Spleen (tissue), 11 donors: Measurements from ENCODE around the gene DCTPP1. TPM values are rescaled to one million over a fixed set of nuclear protein-coding genes. Genes with fewer than 3 reads are reported as not detected.
A peak's percentile ranks its signal among the peaks of the same experiment; 100 is the strongest.
"Not testable (repeated sequence)": the region's sequence is repeated elsewhere in the genome, so short reads cannot be mapped to it uniquely, and the experiment has no call there.

ENCODE experiments used
- DNase-seq: peaks from one replicate; pipeline ENCODE4 v3.0.0-alpha.2; 2020
- H3K27ac ChIP-seq, 8 donors: fragments of 200-600 bp; sonication (generic) in 7 of 8; 1 replicate in 4 of 8; 2 replicates in 4 of 8; pipeline versions ENCODE4 v1.5.0 to v1.8.0; 2016 to 2021; ENCODE audit warnings: inconsistent platforms in 4 of 8, mild to moderate bottlenecking in 4 of 8, moderate library complexity in 1 of 8
- H3K27me3 ChIP-seq, 7 donors: fragments of 200-600 bp; sonication (generic) in 6 of 7; replicated peaks in 1 of 7; 1 replicate in 4 of 7; 2 replicates in 3 of 7; pipeline versions ENCODE4 v1.5.0 to v1.8.0; 2016 to 2021; ENCODE audit warnings: inconsistent platforms in 3 of 7, mild to moderate bottlenecking in 1 of 7
- H3K36me3 ChIP-seq, 6 donors: fragments of 200-600 bp; sonication (generic) in 5 of 6; 1 replicate in 4 of 6; 2 replicates in 2 of 6; pipeline versions ENCODE4 v1.5.0 to v1.8.0; 2016 to 2021; ENCODE audit warnings: inconsistent platforms in 2 of 6
- H3K4me1 ChIP-seq, 6 donors: fragments of 200-600 bp; sonication (generic) in 5 of 6; 1 replicate in 3 of 6; 2 replicates in 3 of 6; pipeline versions ENCODE4 v1.5.0 to v1.8.0; 2016 to 2021; ENCODE audit warnings: inconsistent platforms in 3 of 6
- H3K4me3 ChIP-seq, 8 donors: fragments of 200-600 bp; sonication (generic) in 7 of 8; 1 replicate in 4 of 8; 2 replicates in 4 of 8; pipeline versions ENCODE4 v1.5.0 to v1.8.0; 2016 to 2021; ENCODE audit warnings: inconsistent platforms in 4 of 8, mild to moderate bottlenecking in 4 of 8, moderate library complexity in 2 of 8
- H3K9me3 ChIP-seq, 8 donors: fragments of 200-600 bp; sonication (generic) in 7 of 8; 1 replicate in 4 of 8; 2 replicates in 4 of 8; pipeline versions ENCODE4 v1.5.0 to v1.8.0; 2016 to 2021; ENCODE audit warnings: inconsistent platforms in 4 of 8
- POLR2A ChIP-seq, 3 donors: fragments of 450-650 bp; IDR thresholded peaks; one replicate each; pipeline ENCODE4 v1.5.1; 2017; ENCODE audit warnings: antibody characterized with exemption in 3 of 3, mild to moderate bottlenecking in 1 of 3
- POLR2AphosphoS5 ChIP-seq, 3 donors: sonication (generic); formaldehyde crosslinking; IDR thresholded peaks; one replicate each; pipeline ENCODE4 v1.5.1; 2017; ENCODE audit warnings: antibody characterized with exemption in 3 of 3
- WGBS, 5 donors: extraction: QIAGEN DNeasy Blood & Tissue Kit in 3 of 5; methylation state at CpG; one replicate each; pipeline versions ENCODE4 v1.1.5 to v1.1.7; 2013 to 2018; 5-methylcytosine and 5-hydroxymethylcytosine counted together
- intact Hi-C: fragments of 100-400 bp; cut with DNase I; formaldehyde crosslinking; loops from one replicate; pipeline ENCODE4 v1.15.0; 2023; ENCODE audit warnings: low total_unique reads
- polyA plus RNA-seq, 3 donors: library from polyadenylated mRNA; stranded (reverse); fragments of 200-250 nt; gene quantifications; one replicate each; pipeline ENCODE4 v1.2.1, GENCODE V29; 2013
- total RNA-seq, 7 donors: library from RNA; depleted of rRNA in 3 of 7; stranded (reverse); fragments of >200 nt in 3 of 7; fragmentation: NEBNext Ultra II Directional in 4 of 7; extraction: Animal tissue kit (Norgen Biotek cat#: 25700) in 4 of 7; gene quantifications; one replicate each; pipeline versions ENCODE4 v1.1.0 to v1.2.1, GENCODE V29; 2016 to 2021
- TF ChIP-seq, protein P1 (sequence below), 11 experiments: fragments of 200-600 bp in 7 of 11; fragments of 450-650 bp in 4 of 11; sonication (generic) in 4 of 11; IDR thresholded peaks in 8 of 11; conservative IDR thresholded peaks in 3 of 11; 1 replicate in 7 of 11; 2 replicates in 4 of 11; pipeline versions ENCODE4 v1.4.0 to v1.8.0; 2016 to 2021; ENCODE audit warnings: antibody characterized with exemption in 11 of 11, inconsistent platforms in 4 of 11, mild to moderate bottlenecking in 1 of 11
- donor health status: healthy with polysubstance abuse.
- donor health status: DM: no; HTN: no; CAD: no; lungs with moderate emphysema.
- donor health status: DM: no; HTN: no; CAD: no.
- donor health status: Bipolar disorder and iron deficiency.
- donor health status: healthy.
- donor health status: DM: no; HTN: no; CAD: no.
- donor health status: DM: yes; HTN: yes; CAD: no.

Gene DCTPP1
- total and polyA plus RNA-seq, 10 donors = 17.6 to 49.1 (median 29.0) TPM

GRCh38 chr16:30456302-30456701 lies 26.5 kb upstream of the DCTPP1 start:
- Histone ChIP-seq H3K27ac (no peak overlapping the region), H3K36me3 (no peaks in the 10 kb centered on the region), H3K4me1 (peaks cover 6 to 58% (median 30%) of the 10 kb centered on the region in 6 donors), H3K27me3 (no peaks in the 10 kb centered on the region), H3K9me3 (no peaks in the 10 kb centered on the region), H3K4me3 (no peak overlapping the region)
- TF ChIP-seq POLR2AphosphoS5 (IDR thresholded peaks at IDR 0.05) = no peak
- TF ChIP-seq POLR2A (IDR thresholded peaks at IDR 0.05) = no peak
- TF ChIP-seq, protein P1, sequence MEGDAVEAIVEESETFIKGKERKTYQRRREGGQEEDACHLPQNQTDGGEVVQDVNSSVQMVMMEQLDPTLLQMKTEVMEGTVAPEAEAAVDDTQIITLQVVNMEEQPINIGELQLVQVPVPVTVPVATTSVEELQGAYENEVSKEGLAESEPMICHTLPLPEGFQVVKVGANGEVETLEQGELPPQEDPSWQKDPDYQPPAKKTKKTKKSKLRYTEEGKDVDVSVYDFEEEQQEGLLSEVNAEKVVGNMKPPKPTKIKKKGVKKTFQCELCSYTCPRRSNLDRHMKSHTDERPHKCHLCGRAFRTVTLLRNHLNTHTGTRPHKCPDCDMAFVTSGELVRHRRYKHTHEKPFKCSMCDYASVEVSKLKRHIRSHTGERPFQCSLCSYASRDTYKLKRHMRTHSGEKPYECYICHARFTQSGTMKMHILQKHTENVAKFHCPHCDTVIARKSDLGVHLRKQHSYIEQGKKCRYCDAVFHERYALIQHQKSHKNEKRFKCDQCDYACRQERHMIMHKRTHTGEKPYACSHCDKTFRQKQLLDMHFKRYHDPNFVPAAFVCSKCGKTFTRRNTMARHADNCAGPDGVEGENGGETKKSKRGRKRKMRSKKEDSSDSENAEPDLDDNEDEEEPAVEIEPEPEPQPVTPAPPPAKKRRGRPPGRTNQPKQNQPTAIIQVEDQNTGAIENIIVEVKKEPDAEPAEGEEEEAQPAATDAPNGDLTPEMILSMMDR (IDR thresholded peaks at IDR 0.05 in 8 of 11, conservative IDR thresholded peaks at IDR 0.05 in 3 of 11) = no peak
- WGBS, 5 donors = 76 to 94% (median 85%) methylated on average over 1 of the region's 1 CpG
- intact Hi-C loops = no loop called here
- DNase-seq = no peak

DNA sequence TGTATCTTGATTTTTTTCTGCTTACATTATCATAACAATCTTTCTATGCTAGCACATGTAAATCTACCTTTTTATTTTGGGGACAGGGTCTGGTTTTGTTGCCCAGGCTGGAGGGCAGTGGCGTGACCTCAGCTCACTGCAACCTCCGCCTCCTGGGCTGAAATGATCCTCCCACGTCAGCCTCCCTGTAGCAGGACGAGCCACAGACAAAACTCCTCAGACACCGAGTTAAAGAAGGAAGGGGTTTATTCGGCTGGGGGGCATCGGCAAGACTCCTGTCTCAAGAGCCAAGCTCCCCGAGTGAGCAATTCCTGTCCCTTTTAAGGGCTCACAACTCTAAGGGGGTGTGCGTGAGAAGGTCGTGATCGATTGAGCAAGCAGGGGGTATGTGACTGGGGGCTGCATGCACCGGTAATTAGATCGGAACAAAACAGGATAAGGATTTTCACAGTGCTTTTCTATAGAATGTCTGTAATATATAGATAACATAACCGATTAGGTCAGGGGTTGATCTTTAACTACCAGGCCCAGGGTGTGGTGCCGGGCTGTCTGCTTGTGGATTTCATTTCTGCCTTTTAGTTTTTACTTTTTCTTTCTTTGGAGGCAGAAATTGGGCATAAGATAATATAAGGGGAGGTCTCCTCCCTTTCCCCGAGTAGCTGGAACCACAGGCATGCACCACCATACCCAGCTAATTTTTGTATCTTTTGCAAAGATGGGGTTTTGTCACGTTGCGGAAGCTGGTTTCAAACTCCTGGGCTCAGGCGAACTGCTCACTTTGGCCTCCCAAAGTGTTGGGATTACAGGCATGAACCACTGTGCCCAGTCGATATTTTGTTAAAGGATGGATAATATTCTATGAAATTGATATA lies 23.1 kb upstream of the DCTPP1 start:
- H3K9me3 ChIP-seq, DNase-seq, H3K36me3 ChIP-seq, intact Hi-C loops, H3K4me3 ChIP-seq, H3K27me3 ChIP-seq: not testable (repeated sequence)
- peaks cover 6 to 44% (median 27%) of the 10 kb centered on the region in 6 donors for H3K4me1 ChIP-seq
- peak overlapping the region in 1 of 8 donors; percentile 17 for H3K27ac ChIP-seq
- 68 to 78% (median 73%) methylated on average over 20 of the region's 20 CpGs for WGBS, 5 donors

GRCh38 chr16:30449116-30449435 lies 19.2 kb upstream of the DCTPP1 start:
- H3K4me3 ChIP-seq = no peak overlapping the region
- no peak for DNase-seq
- H3K27me3 ChIP-seq = no peaks in the 10 kb centered on the region
- TF ChIP-seq, protein P1 (IDR thresholded peaks at IDR 0.05 in 8 of 11, conservative IDR thresholded peaks at IDR 0.05 in 3 of 11) = no peak
- no peak for TF ChIP-seq POLR2A (IDR thresholded peaks at IDR 0.05)
- TF ChIP-seq POLR2AphosphoS5 (IDR thresholded peaks at IDR 0.05) = no peak
- WGBS, 5 donors = 83 to 93% (median 88%) methylated on average over 3 of the region's 3 CpGs
- intact Hi-C loops = loop anchor here (10.0 kb wide), 1 partner anchor 76 kb away; the partner anchor contains the start of gene ZNF768
- no peak overlapping the region for H3K27ac ChIP-seq
- no peaks in the 10 kb centered on the region for H3K9me3 ChIP-seq
- H3K4me1 ChIP-seq = peaks cover 20 to 57% (median 45%) of the 10 kb centered on the region in 6 donors
- peaks cover 0 to 8% (median 0%) of the 10 kb centered on the region in 6 donors for H3K36me3 ChIP-seq

- Histone ChIP-seq H3K27ac (no peak overlapping the region), H3K27me3 (no peaks in the 10 kb centered on the region), H3K4me3 (no peak overlapping the region), H3K36me3 (peaks cover 0 to 22% (median 0%) of the 10 kb centered on the region in 6 donors), H3K9me3 (no peaks in the 10 kb centered on the region), H3K4me1 (peaks cover 28 to 70% (median 56%) of the 10 kb centered on the region in 6 donors)
- no peak for DNase-seq
- 87 to 92% (median 91%) methylated on average over 12 of the region's 12 CpGs for WGBS, 5 donors
- TF ChIP-seq, protein P1 (IDR thresholded peaks at IDR 0.05 in 8 of 11, conservative IDR thresholded peaks at IDR 0.05 in 3 of 11) = no peak
- TF ChIP-seq POLR2A (IDR thresholded peaks at IDR 0.05) (no peak), POLR2AphosphoS5 (IDR thresholded peaks at IDR 0.05) (no peak)
- intact Hi-C loops = loop anchor here (10.0 kb wide), 1 partner anchor 77 kb away; the partner anchor contains the start of gene ZNF768
Measured at GRCh38 chr16:30447512-30448226, 17.8 kb upstream of the DCTPP1 start.
